SU-DHL-6 (cell line): Measurements from ENCODE around the gene BLACAT1.
"Not testable (repeated sequence)": the region's sequence is repeated elsewhere in the genome, so short reads cannot be mapped to it uniquely, and the experiment has no call there.

Experiments used
- H2AFZ ChIP-seq: fragments of 200-600 bp; sonication (generic); 2 replicates; pipeline ENCODE4 v1.6.1; 2014; ENCODE audit warnings: low read depth, mild to moderate bottlenecking, moderate library complexity, mixed read lengths, antibody characterized with exemption, low read length; ENCODE audit not compliant: severe bottlenecking
- H3F3A ChIP-seq: fragments of 200-600 bp; shearing (Covaris generic); 2 replicates; pipeline ENCODE4 v1.6.0; 2016; ENCODE audit warnings: antibody characterized with exemption, mild to moderate bottlenecking; ENCODE audit not compliant: insufficient read depth
- H3K27ac ChIP-seq: fragments of 200-600 bp; sonication (generic); 2 replicates; pipeline ENCODE4 v1.5.1; 2016; ENCODE audit warnings: low read depth, mild to moderate bottlenecking, low read length, moderate library complexity, mixed read lengths
- H3K27me3 ChIP-seq: fragments of 200-600 bp; sonication (generic), shearing (Covaris generic); 2 replicates; pipeline ENCODE4 v1.6.0; 2014; ENCODE audit warnings: mild to moderate bottlenecking, low read length
- H3K36me3 ChIP-seq: fragments of 200-600 bp; sonication (generic); 2 replicates; pipeline ENCODE4 v1.6.1; 2014; ENCODE audit warnings: mild to moderate bottlenecking, low read length, mixed read lengths
- H3K4me2 ChIP-seq: fragments of 300-600, 200-600 bp; shearing (Covaris generic), sonication (generic); 2 replicates; pipeline ENCODE4 v1.6.0; 2014; ENCODE audit warnings: low read length, low read depth, mild to moderate bottlenecking; ENCODE audit not compliant: poor library complexity, severe bottlenecking
- H3K4me3 ChIP-seq: fragments of 200-600 bp; sonication (generic); 2 replicates; pipeline ENCODE4 v1.5.1; 2014; ENCODE audit warnings: antibody characterized with exemption, low read length, mild to moderate bottlenecking, mixed read lengths; ENCODE audit not compliant: insufficient read depth, poor library complexity, severe bottlenecking
- H3K79me2 ChIP-seq: fragments of 200-600 bp; sonication (generic); 2 replicates; pipeline ENCODE4 v1.6.1; 2014; ENCODE audit warnings: mild to moderate bottlenecking, low read length, moderate library complexity; ENCODE audit not compliant: insufficient read depth
- H3K9ac ChIP-seq: fragments of 200-600 bp; sonication (generic); 2 replicates; pipeline ENCODE4 v1.7.0; 2014; ENCODE audit warnings: mild to moderate bottlenecking, low read length
- H3K9me2 ChIP-seq: fragments of 200-600 bp; sonication (generic); replicated peaks from 2 replicates; pipeline ENCODE4 v1.6.1; 2014; ENCODE audit warnings: low read length; ENCODE audit not compliant: insufficient read depth
- H3K9me3 ChIP-seq: fragments of 200-600 bp; sonication (generic); 2 replicates; pipeline ENCODE4 v1.6.1; 2014; ENCODE audit warnings: low read length, mixed read lengths; ENCODE audit not compliant: insufficient read depth
- H4K20me1 ChIP-seq: fragments of 200-600 bp; sonication (generic); 2 replicates; pipeline ENCODE4 v1.6.1; 2014; ENCODE audit warnings: low read depth, mild to moderate bottlenecking, antibody characterized with exemption, low read length, moderate library complexity, mixed read lengths
- CTCF ChIP-seq: fragments of 200-600 bp; sonication (generic); IDR thresholded peaks from one replicate; pipeline ENCODE4 v1.5.1; 2017; ENCODE audit warnings: antibody characterized with exemption, mild to moderate bottlenecking, low read length, moderate library complexity; ENCODE audit not compliant: insufficient read depth, poor library complexity, severe bottlenecking
- EZH2phosphoT487 ChIP-seq: fragments of 200-600 bp; sonication (generic), shearing (Covaris generic); conservative IDR thresholded peaks from 2 replicates; pipeline ENCODE4 v1.6.1; 2018; ENCODE audit warnings: mild to moderate bottlenecking, antibody characterized with exemption, low read length, moderate library complexity, mixed read lengths

The BLACAT1 gene

GRCh38 chr1:205435578-205436573 is 20.0 kb downstream of the BLACAT1 start:
- H3K27ac ChIP-seq, result no peak overlapping the region
- no peaks in the 10 kb centered on the region for H3K79me2 ChIP-seq
- no peaks in the 10 kb centered on the region for H3K9me3 ChIP-seq
- no peak overlapping the region for H2AFZ ChIP-seq
- TF ChIP-seq EZH2phosphoT487 (no peak), CTCF (no peak)
- no peak overlapping the region for H3K4me3 ChIP-seq
- no peak overlapping the region for H3K4me2 ChIP-seq
- no peaks in the 10 kb centered on the region for H3F3A ChIP-seq
- H3K27me3 ChIP-seq, result no peaks in the 10 kb centered on the region
- H4K20me1 ChIP-seq, result no peaks in the 10 kb centered on the region
- no peak overlapping the region for H3K9ac ChIP-seq
- no peaks in the 10 kb centered on the region for H3K36me3 ChIP-seq
- H3K9me2 ChIP-seq, result no peaks in the 10 kb centered on the region

- Histone ChIP-seq H3K36me3 (no peaks in the 10 kb centered on the region), H3K27me3 (no peaks in the 10 kb centered on the region), H3K79me2 (no peaks in the 10 kb centered on the region), H4K20me1 (no peaks in the 10 kb centered on the region), H3F3A (no peaks in the 10 kb centered on the region), H3K9me2 (no peaks in the 10 kb centered on the region), H2AFZ (no peak overlapping the region), H3K9me3 (no peaks in the 10 kb centered on the region), H3K27ac (no peak overlapping the region), H3K4me3 (no peak overlapping the region), H3K4me2 (no peak overlapping the region), H3K9ac (no peak overlapping the region)
- TF ChIP-seq CTCF (no peak), EZH2phosphoT487 (no peak)
These were observed 21.1 kb downstream of the BLACAT1 start for GRCh38 chr1:205434738-205435137.

- H2AFZ ChIP-seq, H3K79me2 ChIP-seq, H3K36me3 ChIP-seq, H3K4me3 ChIP-seq, H3K27me3 ChIP-seq, H3K4me2 ChIP-seq, H3K9ac ChIP-seq, H4K20me1 ChIP-seq, H3K9me2 ChIP-seq, H3K27ac ChIP-seq, H3F3A ChIP-seq, H3K9me3 ChIP-seq: not testable (repeated sequence)
These were observed 23.2 kb downstream of the BLACAT1 start for GRCh38 chr1:205432692-205433091.

- Histone ChIP-seq H3K9me2 (no peaks in the 10 kb centered on the region), H3F3A (no peaks in the 10 kb centered on the region), H3K4me3 (no peak overlapping the region), H3K9me3 (no peaks in the 10 kb centered on the region), H3K4me2 (no peak overlapping the region), H3K36me3 (no peaks in the 10 kb centered on the region), H3K27ac (no peak overlapping the region), H3K27me3 (no peaks in the 10 kb centered on the region), H4K20me1 (no peaks in the 10 kb centered on the region), H3K9ac (no peak overlapping the region), H2AFZ (no peak overlapping the region), H3K79me2 (no peaks in the 10 kb centered on the region)
- TF ChIP-seq EZH2phosphoT487 (no peak), CTCF (no peak)
These were observed 23.7 kb downstream of the BLACAT1 start for GRCh38 chr1:205432116-205432515.
